ENCODE results near the gene TMA16.
"Not testable (repeated sequence)": the region's sequence is repeated elsewhere in the genome, so short reads cannot be mapped to it uniquely, and the experiment has no call there.

The TMA16 gene

DNA sequence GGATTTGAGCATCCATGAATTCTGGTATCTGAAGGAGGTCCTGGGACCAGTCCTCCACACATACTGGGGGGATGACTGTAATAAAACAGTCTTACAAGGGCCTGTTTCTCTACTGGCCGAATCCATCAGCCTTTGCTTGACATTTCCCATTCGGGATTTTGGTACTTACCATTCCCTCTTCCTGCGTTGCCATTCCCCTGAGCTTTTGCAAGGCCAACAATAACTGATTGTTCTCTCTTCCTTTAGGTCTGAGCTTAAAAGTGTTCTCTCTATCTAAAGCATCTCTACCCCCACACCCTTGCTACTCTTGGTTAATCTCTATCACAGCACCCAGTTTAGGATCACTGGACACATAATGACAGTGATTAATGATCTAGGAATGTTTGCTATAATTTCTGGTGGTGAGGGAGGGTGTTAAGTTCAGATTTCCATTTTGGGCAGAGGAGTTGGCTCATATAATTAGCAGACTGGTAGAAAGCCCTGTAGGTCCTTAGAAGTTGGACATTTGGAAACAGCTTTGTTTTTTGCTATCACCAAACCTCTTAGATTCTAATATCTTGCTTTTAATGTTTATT is 29.4 kb downstream of the TMA16 start:
- no peak for DNase-seq

DNA sequence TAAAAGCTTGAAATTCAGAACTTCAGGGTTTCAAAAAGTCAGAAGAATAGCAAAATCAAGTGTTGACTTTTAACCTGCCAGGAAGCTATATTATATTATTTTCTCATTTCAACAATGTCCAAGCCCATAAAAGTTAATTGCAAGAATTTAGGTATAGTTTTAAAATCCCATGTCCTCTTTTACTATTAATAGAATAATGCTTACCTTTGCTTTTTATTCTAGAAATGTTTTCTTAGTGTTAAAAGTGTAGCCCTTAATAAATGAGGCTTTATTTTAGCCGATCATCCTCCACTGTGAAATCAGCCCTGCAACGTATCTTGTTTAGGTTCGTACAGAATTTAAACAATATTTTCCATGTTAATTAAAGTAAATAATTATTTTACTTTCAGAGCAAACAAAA is 31.5 kb downstream of the TMA16 start:
- DNase-seq: no peak

DNA sequence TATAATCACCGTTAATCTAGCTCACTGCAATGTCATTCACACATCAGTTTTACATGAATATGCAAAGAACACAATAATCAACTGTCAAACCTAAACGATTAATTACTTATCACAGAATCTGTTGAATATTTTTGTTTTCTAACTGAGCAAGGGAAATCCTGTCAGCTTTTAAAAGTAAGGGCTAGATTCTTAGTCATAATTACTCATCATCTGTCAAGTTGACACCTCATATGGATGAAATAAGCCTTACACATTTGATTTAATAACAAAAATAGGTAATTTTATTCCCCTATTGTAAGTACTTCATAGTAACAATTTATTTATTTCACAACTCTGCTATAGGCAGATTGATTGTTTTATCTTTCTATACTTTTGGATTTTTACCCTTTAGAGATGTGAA is 32.7 kb downstream of the TMA16 start:
- no peak for DNase-seq

DNA sequence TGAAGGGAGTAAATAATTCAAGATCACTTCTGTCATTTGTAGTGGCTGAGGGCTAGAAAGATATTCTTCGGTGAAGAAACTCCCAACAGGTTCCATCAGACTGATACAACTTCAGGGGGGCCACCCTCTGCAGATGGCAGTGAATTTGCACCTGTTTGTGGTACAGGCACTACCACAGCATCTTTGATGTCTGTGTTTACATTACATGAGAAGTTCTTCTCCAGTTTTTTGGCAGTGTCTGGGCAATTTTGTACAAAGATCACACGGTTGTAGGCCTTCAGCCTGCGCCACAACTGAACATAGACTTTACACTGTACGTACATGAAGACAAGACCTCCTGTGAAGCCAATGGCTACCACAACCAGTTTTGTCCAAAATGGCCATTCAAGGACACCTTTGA is 34.2 kb downstream of the TMA16 start:
- no peak for DNase-seq

DNA sequence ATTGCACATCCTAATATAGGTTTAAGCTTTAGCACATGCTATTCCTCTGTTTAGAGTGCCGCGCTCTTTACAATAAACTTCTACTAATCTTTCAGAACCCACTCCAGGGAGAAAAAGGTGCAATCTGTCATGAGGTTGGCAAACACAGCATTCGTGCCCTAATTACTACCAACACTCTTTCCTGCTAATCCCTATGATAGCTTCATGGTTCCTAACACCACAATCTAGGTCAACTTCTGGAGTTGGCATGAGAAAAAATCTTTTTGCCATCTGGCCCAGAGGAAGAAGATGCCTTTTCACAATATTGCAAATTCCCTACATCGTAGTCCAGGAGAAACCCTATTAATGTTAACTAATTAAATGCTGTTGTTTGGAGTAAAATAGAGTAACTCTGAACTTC is 39.6 kb downstream of the TMA16 start:
- no peak for DNase-seq

DNA sequence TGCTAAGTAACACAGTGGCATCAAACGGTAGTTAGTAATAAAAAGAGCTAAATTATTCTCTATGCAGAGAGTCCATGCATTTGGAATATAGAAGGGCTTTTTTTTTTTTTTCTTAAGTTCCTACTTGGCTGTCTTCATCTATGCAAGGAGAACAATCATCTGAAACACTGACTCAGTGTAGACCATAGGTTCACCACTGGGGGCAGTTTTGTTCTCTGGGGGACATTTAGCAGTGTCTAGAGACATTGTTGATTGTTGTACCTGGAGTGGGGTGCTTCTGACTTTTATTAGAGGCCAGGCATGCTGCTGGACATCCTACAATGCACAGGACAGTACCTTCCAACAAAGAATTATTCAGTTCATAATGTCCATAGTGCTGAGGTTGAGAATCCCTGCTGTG is 41.2 kb downstream of the TMA16 start:
- no peak for DNase-seq

DNA sequence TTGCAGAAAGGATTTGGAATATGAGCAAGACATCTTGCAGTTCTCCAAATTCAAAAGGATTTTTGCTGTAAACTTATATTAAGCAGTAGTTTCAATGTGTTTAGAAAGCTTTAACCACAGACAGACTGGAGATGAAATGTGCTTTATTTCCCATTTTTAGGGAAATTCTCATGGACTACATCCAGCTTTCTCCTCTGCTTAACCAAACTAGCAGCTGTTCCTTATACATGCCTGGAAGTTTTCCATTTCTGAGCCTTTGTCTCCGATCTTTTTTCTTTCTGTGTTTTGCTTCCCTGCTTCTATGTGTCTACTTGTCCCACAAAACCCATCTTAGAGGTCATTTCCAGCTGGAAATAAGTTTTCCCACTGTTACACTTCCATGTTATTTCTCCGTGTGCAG is 41.6 kb downstream of the TMA16 start:
- no peak for DNase-seq

DNA sequence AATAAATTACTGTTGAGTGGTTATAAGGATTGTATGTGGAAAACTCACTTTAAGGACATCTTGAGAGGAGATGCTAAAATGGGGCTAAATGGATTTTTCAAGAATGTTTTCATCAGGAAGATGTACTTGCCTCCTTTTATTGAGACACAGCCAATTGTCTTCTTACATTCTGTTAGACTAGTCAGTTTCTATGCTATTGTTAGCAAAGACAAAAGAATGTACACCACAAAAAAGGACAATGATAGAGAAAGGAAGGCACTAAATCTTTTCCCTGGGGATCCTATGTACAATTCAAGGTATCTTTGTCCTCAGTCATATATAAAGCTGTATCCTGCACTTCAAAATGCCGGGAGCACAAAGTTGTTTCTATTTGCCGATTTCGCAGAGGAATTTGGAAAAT is 42.6 kb downstream of the TMA16 start:
- DNase-seq: no peak

DNA sequence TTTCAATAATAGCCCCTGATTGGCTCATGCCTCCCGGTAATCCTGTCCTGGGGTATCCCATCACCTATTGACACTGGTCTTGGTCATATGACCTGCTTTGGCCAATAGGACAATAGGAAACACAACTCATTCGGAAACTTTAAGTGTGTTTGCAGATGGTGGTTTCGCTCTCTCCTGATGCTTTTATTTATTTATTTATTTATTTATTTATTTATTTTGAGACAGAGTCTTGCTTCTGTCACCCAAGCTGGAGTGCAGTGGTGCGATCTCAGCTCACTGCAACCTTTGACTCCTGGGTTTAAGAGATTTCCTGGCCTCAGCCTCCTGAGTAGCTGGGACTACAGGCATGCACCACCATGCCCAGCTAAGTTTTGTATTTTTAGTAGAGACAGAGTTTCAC is 44.3 kb downstream of the TMA16 start:
- DNase-seq: not testable (repeated sequence)

DNA sequence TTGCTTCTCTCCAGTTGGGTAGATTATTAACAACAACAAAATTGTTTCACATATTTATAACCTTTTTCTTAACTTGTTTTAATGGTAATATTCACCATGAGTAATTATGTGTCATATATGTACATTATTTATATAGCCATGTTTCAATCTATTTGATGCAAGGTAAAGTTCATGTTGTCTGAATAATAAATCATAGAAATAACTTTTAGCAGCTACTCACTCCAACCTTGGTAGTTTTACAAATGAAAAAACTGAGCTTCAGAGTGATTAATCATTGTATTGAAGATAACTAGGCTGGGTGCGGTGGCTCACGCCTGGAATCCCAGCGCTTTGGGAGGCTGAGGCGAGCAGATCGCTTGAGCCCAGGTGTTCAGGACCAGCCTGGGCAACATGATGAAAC is 46.0 kb downstream of the TMA16 start:
- no peak for DNase-seq

DNA sequence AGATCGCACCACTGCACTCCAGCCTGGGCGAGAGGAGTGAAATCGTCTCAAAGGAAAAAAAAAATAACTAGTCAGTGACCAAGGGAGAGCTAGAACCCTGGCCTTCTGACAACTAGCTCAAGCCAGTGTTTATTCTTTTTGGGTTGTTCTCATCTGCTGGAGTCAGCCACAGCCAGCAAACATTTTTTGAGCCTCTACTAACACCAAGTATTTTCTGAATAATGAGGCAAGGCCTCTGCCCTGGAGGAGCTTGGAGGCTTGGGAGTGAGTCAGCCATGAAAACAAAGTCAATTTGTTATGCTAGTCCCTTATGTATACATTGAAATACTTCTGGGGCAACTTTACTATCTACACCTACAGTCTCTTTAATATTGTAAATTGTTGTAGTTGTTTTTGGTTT is 46.5 kb downstream of the TMA16 start:
- no peak for DNase-seq

DNA sequence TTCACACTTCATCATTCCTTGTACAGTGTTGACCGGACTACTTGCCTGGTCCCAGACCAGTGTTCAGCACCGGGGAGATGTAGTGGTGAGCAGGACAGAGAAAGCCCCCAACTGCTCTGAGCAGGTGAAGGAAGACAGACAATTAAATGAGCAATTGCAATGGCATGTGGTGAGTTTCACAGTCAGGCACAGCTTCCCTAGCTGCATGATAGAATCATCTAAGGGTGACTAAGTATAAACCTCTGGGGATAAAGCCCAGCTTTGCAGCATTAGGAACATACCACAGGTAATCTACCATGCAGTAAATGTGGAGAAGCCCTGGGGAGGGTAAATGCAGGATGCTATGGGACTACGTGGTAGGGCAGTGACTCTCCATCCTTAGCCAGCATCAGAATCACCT is 47.8 kb downstream of the TMA16 start:
- no peak for DNase-seq

DNA sequence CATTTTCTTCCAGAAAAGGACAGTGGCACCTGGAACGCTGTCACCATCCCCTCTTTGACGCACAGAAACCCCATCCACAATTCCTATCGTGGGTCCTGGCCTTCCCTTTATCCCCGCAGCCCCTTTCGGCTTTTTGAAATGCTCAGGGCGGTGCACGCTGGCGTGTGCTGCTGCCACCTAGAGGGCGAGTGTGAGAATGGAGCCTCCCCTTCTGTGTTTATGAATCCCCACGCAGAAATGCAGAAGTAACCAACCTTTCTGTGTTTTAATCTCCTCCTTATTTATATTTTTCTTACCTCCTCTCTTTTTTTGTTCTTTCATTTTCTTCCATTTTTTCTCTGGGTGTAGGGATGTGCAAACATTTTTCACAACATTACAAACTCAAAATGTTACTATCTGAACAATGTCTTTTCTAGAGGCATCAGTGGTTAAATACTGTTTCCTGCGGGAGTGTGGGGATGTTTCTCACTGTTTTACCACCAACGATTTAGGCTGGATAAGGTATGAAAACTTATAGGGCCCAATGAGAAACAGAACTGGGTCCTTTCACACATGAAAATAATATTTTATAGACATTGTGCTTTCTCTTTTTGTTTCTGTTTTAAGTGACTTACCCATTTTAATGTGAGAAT is 50.0 kb downstream of the TMA16 start:
- peak; percentile 50 for DNase-seq

DNA sequence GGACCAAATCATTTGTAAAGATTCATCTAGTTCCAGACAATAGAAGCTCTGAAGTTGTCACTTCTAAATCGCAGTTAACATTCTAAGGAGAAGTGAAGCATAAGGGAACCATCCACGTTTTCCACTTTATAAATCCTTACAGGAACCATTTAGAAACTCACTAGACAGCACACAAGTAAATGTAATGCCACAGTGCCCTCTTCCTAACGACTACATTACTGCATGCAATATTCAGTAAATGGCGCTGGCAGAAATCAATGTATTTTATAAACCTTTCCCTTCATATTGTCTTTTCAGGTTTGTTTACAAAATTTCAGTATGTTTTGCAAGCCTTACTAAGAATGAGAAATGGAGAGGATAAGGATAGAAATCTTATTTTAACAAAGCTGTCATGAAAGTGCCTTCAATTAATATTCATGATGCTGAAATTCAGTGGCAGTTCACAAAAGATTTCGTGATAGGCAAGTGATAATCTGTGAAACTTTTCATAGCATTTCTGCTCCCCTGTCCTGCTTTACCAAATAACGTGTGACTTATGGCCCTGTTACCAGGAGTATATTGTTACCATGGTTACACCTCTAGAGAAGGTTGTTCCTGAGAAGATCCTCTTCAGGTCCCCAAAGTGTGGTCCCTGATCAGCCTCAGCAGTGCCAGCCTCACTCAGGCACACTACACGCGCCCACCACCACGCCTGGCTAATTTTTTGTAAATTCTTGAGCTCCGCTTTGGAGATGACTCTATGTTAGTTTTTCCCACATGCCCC is 54.2 kb downstream of the TMA16 start:
- peak; percentile 4 for DNase-seq

DNA sequence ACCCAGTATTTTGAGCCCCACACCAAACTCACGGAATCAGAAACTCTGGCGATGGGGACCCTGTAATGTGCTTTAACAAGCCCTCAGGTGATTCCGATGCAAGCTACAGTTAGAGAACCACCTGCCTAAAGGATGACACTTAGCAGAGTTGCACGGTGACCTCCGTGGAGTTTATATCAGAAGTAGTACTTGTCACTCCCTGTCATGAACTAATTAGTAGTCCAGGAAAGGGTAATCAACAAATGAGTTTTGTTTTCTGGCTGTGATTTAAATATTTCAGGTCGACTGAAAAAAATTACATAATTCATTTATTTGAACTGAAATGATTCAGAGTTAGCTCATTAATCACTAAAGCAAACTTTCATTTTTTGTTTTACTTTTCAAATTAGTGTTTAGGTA is 56.4 kb downstream of the TMA16 start:
- DNase-seq: no peak

DNA sequence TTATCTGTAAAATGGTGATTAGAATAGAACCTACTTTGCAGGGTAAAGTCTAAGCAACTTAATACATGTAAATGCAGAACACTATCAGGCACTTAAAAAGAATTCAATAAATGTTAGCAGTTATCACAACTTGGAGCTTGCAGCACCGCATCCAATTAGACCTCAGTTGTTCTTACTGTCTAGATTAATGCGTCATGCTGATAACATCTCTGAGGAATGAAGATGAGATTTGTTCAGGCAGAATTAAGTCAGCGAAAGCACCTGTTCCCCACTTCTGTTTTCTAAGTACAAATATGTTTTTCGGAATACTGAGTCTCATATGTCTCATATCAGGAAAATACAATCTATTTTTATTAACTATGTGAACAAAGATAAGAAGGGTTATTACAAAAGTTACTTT is 58.7 kb downstream of the TMA16 start:
- DNase-seq: no peak

DNA sequence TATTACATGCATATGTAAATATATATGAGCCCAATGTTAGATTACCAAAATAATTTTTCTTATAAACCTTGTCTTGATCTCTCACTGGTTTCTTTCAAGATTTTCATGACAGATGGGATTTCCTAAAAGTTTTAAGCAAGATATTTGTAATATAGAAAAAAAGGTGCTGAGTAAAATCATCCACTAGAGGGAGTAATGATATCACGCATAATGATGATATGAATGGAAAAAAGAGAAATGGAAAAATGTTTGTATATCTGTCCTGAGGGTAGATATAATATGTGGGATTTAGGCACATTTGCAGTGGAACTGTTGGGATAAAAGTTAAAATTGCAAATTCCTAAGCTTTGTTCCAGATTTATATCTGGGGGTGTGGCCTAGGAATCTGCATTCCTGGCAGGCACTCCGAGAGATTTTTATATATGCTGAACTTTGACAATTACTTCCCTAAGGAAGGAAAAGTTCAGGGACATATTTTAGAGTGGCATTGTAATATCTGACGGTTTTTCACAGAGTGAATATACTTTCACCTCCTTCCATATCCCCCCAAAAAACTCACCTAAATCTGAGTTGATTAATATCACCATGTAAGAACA is 60.5 kb downstream of the TMA16 start:
- no peak for DNase-seq

DNA sequence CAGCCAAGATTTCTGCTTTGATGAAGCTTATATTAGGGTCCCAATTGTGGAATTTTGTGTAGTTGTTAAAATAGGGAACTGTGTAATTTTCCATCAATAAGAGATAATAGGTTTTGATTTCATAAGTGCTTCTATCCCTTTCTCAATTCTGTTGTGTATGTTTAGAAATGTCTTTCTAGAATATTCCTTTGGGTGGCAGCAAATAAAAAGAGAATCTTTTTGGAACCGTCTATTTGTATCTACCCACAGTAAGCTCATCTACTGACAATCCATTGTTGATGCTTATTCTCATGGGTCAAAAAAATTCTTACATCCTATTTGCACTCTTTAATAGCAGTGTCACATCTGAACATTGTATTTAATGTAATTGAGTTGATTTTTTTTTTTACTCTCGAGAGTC is 61.7 kb downstream of the TMA16 start:
- no peak for DNase-seq

DNA sequence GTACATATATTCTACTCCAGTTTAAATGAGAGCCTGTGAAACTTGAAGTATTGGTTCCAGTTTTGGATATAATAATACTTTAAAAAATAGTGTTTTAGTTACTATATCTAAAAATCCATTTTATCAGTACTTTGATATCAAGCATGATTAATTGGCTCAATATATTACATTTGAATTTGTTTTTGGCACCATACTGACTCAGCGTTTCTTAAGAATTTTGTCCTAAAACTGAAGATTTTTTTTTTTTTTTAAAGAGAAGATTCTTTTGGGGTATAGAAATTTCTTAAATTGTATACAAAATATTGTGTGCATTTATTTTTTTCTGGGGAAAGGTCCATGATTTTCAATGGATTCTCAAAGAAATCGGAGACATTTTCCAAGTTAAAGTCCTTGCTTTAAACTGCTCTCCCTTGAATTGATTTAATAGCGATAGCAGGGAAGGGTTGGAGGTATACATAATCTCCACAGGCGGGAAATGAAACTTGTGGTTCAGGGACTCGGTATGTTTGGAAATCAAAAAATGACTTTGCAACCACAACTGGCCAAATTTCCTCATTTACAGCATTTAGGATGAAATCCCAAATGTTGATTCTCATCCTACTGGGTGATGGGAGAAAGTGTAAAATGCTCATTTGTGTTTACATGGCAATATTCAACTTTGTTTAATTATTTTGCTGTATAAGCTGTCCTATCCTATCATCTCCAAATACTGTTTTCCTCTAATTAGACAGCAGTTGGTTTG is 62.3 kb downstream of the TMA16 start:
- DNase-seq: no peak

DNA sequence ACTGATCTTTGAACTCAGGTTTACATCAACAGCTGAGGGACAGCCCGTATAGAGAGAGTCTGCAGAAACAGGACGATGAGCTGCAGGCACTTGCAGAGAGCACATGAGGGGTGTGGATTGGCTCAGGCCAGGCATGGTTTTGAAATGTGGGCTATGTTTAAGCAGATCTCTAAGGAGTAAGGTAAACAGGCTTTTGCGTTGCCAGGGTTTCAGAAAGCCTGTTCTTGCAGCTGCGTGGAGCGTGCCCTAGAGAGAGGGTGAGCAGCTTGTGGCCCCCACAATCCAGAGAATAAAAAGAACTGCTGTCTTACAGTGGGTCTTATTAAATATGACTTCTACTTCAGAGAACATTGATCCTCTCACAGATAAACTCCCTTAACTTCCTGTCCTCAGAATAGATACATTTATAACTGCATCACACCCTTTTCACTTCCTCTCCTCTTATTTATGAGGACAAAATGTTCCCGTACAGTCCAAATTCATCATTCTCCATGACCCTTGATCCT is 64.1 kb downstream of the TMA16 start:
- no peak for DNase-seq

DNA sequence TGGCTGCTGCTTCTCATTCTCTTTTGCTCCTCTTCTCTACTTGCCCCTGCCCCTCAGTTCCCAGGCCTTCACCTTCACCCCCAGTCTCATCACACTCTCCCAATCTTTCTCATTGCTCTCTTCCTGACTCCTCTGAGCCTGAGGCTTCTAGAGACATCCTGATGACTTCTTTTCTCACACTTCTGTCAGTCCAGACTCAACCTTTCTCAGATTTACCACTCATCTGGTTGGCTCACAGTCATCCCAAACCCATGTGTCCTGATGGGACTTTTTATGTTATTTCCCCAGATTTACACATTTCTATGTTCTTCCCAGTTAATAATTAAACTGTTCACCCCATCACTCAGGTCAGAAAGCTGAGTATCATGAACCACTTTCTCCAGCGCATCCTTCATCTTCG is 68.0 kb downstream of the TMA16 start:
- no peak for DNase-seq

DNA sequence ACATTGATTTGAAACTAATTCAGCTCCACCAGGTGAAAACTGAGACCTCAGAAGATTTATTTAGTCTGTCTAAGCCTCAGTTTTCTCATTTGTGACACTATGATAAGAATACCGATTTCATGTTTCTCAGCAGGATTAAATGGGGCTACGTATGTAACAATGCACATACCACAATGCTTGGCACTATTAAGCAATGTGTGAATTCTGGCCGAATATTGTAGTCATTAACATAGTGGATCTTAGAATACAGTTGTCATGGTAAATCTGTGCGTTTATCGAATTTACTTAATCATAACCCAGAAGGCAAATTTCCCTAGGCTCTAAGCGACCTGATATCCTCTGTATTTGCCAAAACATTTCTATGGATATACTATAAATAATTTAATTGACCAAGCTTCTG is 69.1 kb downstream of the TMA16 start:
- DNase-seq: no peak

DNA sequence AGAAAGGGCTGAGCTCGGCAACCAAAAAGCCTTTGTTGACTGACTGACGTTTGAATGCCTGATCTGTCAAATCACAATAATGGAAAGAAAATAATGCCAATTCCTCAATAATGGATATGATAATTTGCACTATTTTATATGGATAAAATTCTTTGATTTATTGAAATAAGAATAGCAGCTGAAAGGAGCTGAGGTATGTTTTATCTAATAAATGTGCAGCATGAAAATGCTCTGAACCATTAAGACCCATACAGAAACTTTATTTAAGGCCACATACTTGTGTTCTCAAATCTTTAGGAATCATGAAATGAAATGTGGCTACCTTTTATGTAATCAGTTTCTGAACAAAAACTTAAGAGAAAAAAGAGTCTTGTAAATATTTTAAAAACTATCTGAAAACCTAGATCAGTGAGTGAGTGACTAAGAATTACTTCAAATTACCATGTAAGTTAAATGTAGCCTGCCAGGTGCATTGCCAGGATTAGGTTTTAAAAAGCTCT is 69.8 kb downstream of the TMA16 start:
- DNase-seq: no peak

All from effector CD4-positive, alpha-beta T cell (primary cell).